Keratinocyte (primary cell): ENCODE results near the gene PRR18.

Source experiments
- CTCF ChIP-seq, 3 experiments: IDR thresholded peaks in 1 of 3; conservative IDR thresholded peaks in 1 of 3; optimal IDR thresholded peaks in 1 of 3; 2 replicates in 2 of 3; 3 replicates in 1 of 3; pipeline versions ENCODE3 to v1.5.1; 2011; ENCODE audit warnings: low read length in 3 of 3, mild to moderate bottlenecking in 3 of 3, moderate library complexity in 2 of 3, control low read depth in 1 of 3, inconsistent platforms in 1 of 3; ENCODE audit not compliant: insufficient read depth in 2 of 3; ENCODE audit errors: extremely low read depth in 1 of 3
- EZH2 ChIP-seq: IDR thresholded peaks from one replicate; pipeline ENCODE4 v1.6.1; 2012; ENCODE audit warnings: inconsistent platforms, mild to moderate bottlenecking, low read length, moderate library complexity

DNA sequence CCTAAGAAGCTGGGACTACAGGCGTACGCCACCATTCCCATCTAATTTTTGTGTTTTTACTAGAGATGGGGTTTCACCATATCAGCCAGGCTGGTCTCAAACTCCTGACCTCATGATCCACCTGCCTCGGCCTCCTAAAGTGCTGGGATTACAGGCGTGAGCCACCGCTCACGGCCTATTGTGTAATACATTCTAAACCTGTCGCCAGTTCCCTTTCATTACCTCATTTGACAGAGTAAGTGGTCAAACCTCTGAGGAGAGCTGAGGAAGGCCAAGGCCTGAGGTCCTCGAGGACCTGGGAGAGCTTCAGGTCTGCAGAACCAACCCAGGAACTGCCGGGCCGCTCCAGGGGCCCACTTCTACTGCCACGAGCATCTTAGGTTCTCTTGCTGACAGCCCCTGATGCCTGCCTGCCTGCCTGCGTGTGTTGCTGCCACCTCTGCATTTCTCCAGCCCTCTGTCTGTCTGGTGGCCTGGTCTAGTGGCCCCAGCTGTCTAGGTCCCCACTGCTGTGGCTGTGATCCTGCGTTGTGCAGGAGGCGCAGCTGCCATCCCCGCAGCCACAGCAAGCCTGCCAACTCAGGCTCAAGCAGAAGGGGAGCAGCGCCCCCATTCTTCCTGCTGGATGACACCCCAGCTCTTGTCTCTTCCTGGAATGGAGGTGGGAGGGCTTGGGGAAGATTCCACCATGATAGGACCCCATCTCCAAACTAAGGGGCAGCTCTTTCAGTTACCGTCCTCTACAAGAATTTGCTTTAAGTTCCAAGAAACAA is 45.3 kb downstream of the PRR18 start:
- no peak for TF ChIP-seq CTCF (optimal IDR thresholded peaks at IDR 0.05 in 1 of 3, IDR thresholded peaks at IDR 0.05 in 1 of 3, conservative IDR thresholded peaks at IDR 0.05 in 1 of 3; ENCODE audit: extremely low read depth in 1 of 3, insufficient read depth in 2 of 3, low read length in 3 of 3)
- TF ChIP-seq EZH2, result no peak
